Liver (tissue), 3 donors: ENCODE results near the gene COPE.

Experiments
- CTCF ChIP-seq: fragments of 150-350 bp; IDR thresholded peaks from 2 replicates; pipeline ENCODE4 v1.5.1; 2017; ENCODE audit warnings: improper control_type of control experiment, low read depth, low read length; ENCODE audit not compliant: missing input control
- EGR1 ChIP-seq, 2 donors: IDR thresholded peaks; 2 replicates each; pipeline ENCODE4 v1.6.1; 2016 to 2018; ENCODE audit warnings: antibody characterized with exemption in 2 of 2, low read depth in 2 of 2
- RAD21 ChIP-seq, 2 donors: IDR thresholded peaks; 2 replicates each; pipeline ENCODE4 v1.6.1; 2016; ENCODE audit warnings: antibody characterized with exemption in 2 of 2, mild to moderate bottlenecking in 2 of 2
- REST ChIP-seq: IDR thresholded peaks from 2 replicates; pipeline ENCODE4 v1.6.1; 2016; ENCODE audit warnings: antibody characterized with exemption, mild to moderate bottlenecking
- RXRA ChIP-seq, 2 donors: IDR thresholded peaks; 2 replicates each; pipeline ENCODE4 v1.6.1; 2017 to 2018; ENCODE audit warnings: antibody characterized with exemption in 2 of 2, mild to moderate bottlenecking in 1 of 2
- donor health status: healthy.
- donor health status: healthy.

DNA sequence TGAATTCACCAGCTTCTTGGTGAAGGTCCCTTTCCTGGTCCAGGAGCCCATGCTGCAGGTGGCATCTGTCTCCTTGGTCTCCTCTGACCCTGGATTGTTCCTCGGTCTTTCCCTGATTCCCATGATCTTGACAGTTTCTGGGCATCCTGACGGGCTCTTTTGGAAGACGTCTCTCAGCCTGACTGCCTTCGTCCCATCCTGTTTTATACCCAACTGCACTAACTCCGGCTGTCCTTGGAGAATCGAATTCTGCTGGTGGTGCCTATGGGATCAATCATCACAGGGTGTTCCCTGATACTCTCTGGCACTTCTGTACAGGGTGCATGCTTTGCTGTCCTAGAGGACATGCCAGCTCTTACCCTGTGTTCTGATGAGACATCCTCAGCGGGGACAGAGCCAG, 42.3 kb downstream of the COPE start:
- TF ChIP-seq RXRA (IDR thresholded peaks at IDR 0.05) = no peak
- TF ChIP-seq CTCF = no peak
- no peak for TF ChIP-seq REST
- TF ChIP-seq EGR1 (IDR thresholded peaks at IDR 0.05; ENCODE audit: low read depth in 2 of 2) = no peak
- no peak for TF ChIP-seq RAD21 (IDR thresholded peaks at IDR 0.05)
